Stimulated activated CD4-positive, alpha-beta T cell treated with anti-CD3 and anti-CD28 coated beads, TNF-alpha, amount 100 ng/mL, for 4 hours (primary cell): ENCODE data around the gene POLL.
"Not testable (repeated sequence)": the region's sequence is repeated elsewhere in the genome, so short reads cannot be mapped to it uniquely, and the experiment has no call there.

Experiments
- DNase-seq, 3 experiments: peaks; one replicate each; pipeline ENCODE4 v3.0.0-alpha.2; 2020; ENCODE audit warnings: low read depth in 3 of 3

POLL gene

GRCh38 chr10:101587725-101588653 lies at the start of gene POLL, which contains the start of gene DPCD:
POLL (minus strand) TSS chr10:101588257; CDS start chr10:101587360, 897 bp downstream.
DPCD (plus strand) TSS chr10:101588321; CDS start chr10:101588337, 16 bp downstream.
- DNase-seq, result peak; percentile 75 to 88 (median 78)

GRCh38 chr10:101633510-101633909 lies 45.5 kb upstream of the POLL start:
- not testable (repeated sequence) for DNase-seq

GRCh38 chr10:101631821-101632475 lies 43.9 kb upstream of the POLL start:
- no peak for DNase-seq

GRCh38 chr10:101630633-101630920 lies 42.5 kb upstream of the POLL start:
- no peak for DNase-seq

- no peak for DNase-seq
Measured at GRCh38 chr10:101629837-101630632, 42.0 kb upstream of the POLL start.

- DNase-seq, result no peak
Measured at GRCh38 chr10:101625821-101626412, 37.9 kb upstream of the POLL start.

GRCh38 chr10:101624526-101625102 lies 36.6 kb upstream of the POLL start:
- DNase-seq, result no peak

GRCh38 chr10:101623528-101623927 lies 35.5 kb upstream of the POLL start:
- DNase-seq, result no peak

- no peak for DNase-seq
Measured at GRCh38 chr10:101619983-101620382, 31.9 kb upstream of the POLL start.

GRCh38 chr10:101618871-101619270 lies 30.8 kb upstream of the POLL start:
- DNase-seq, result no peak

- DNase-seq, result no peak
Measured at GRCh38 chr10:101617824-101618568, 29.9 kb upstream of the POLL start.

- DNase-seq, result no peak
Measured at GRCh38 chr10:101617102-101617823, 29.2 kb upstream of the POLL start.

GRCh38 chr10:101616415-101617101 lies 28.5 kb upstream of the POLL start:
- no peak for DNase-seq

- DNase-seq, result no peak
Measured at GRCh38 chr10:101615525-101616116, 27.6 kb upstream of the POLL start.

GRCh38 chr10:101614663-101615524 lies 26.8 kb upstream of the POLL start:
- DNase-seq, result no peak

- DNase-seq, result no peak
Measured at GRCh38 chr10:101613646-101614045, 25.6 kb upstream of the POLL start.

- no peak for DNase-seq
Measured at GRCh38 chr10:101612872-101613271, 24.8 kb upstream of the POLL start.

- DNase-seq, result no peak
Measured at GRCh38 chr10:101612086-101612485, 24.0 kb upstream of the POLL start.
